Activated naive CD8-positive, alpha-beta T cell treated with anti-CD3 and anti-CD28 coated beads, Interleukin-2, amount 10 ng/mL, durations not matched to agents 7 days and 5 days (primary cell): ENCODE measurements around the gene ERBB4. TPM values are rescaled to one million over a fixed set of nuclear protein-coding genes. Genes with fewer than 3 reads are reported as not detected.

ENCODE experiments used
- ATAC-seq: fragments of 150-1000 bp; cut with Tn5 transposase; one replicate; pipeline ENCODE4 v1.10.0; 2021; ENCODE audit warnings: low read depth, moderate library complexity
- POLR2A ChIA-PET: fragments of 350-600 bp; sonication (Branson Sonifier 250); formaldehyde crosslinking; loops from one replicate; lab custom pipeline; 2021; ENCODE audit warnings: antibody characterized with exemption; lab: Charles Lee
- DNase-seq: peaks from one replicate; pipeline ENCODE4 v3.0.0; 2021
- H3K27ac Mint-ChIP-seq: one replicate; pipeline ENCODE4 v1.8.0; 2022; ENCODE audit warnings: mild to moderate bottlenecking, mixed read lengths
- H3K27me3 Mint-ChIP-seq: one replicate; pipeline ENCODE4 v1.8.0; 2022; ENCODE audit warnings: mild to moderate bottlenecking, moderate library complexity, mixed read lengths
- H3K36me3 Mint-ChIP-seq: one replicate; pipeline ENCODE4 v1.8.0; 2021; ENCODE audit warnings: mild to moderate bottlenecking, mixed read lengths
- H3K4me1 Mint-ChIP-seq: one replicate; pipeline ENCODE4 v1.8.0; 2021; ENCODE audit warnings: mixed read lengths
- H3K4me3 Mint-ChIP-seq: one replicate; pipeline ENCODE4 v1.8.0; 2022; ENCODE audit warnings: mild to moderate bottlenecking, moderate library complexity, mixed read lengths
- H3K9me3 Mint-ChIP-seq: one replicate; pipeline ENCODE4 v1.8.0; 2021; ENCODE audit warnings: mixed read lengths
- total RNA-seq, 2 experiments: library from RNA; stranded (reverse); gene quantifications; one replicate each; pipeline ENCODE4 v1.2.3, GENCODE V29; 2021

The ERBB4 gene
- total RNA-seq, 2 experiments from 2014 or later, result not detected

DNA sequence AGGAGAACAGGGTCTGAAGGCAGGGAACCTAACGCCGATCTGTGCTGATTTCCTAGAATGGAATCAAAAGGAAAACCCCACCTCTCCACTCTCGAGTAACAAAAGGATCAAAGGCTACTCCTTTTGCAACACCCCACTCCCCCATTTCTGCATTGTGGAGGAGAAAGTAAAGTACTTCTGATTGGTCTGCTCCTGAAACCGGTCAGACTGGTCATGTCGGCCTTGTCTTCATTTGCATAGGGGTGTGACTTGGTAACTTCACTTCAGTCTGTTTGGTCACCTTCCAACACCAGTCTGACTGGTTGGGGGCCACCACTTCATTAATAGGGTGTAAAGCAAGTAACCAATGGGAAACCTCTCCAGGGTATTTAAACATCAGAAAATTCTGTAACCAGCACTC is 771.9 kb downstream of the ERBB4 start:
- no peaks in the 10 kb centered on the region for H3K36me3 Mint-ChIP-seq
- DNase-seq, result no peak
- no peak for ATAC-seq
- no peaks in the 10 kb centered on the region for H3K9me3 Mint-ChIP-seq
- H3K4me3 Mint-ChIP-seq, result no peak overlapping the region
- H3K27ac Mint-ChIP-seq, result no peak overlapping the region
- no peaks in the 10 kb centered on the region for H3K4me1 Mint-ChIP-seq
- POLR2A ChIA-PET, result no interaction called here
- no peaks in the 10 kb centered on the region for H3K27me3 Mint-ChIP-seq

DNA sequence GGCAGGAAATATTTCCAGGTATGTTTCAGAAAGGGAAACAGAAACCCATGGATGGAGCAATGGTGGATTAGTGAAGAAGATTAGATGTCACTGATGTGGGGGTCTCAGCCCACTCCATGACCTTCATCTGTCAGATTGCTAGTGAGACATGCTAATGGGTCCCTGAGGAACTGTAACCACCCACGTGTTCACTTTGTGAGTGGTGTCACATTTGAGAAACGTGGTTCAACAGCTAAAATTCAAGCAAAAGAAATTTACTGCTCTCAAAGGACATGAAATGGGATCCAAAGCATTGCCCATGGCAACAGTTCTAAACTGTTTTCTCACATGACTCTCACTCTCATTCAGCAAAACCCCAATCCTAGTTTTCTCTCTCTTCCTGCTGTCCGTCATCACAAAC is 776.1 kb downstream of the ERBB4 start:
- ATAC-seq (no peak), DNase-seq (no peak)
- no peaks in the 10 kb centered on the region for H3K36me3 Mint-ChIP-seq
- no peak overlapping the region for H3K27ac Mint-ChIP-seq
- H3K9me3 Mint-ChIP-seq, result no peaks in the 10 kb centered on the region
- POLR2A ChIA-PET, result no interaction called here
- no peaks in the 10 kb centered on the region for H3K27me3 Mint-ChIP-seq
- no peaks in the 10 kb centered on the region for H3K4me1 Mint-ChIP-seq
- H3K4me3 Mint-ChIP-seq, result no peak overlapping the region

DNA sequence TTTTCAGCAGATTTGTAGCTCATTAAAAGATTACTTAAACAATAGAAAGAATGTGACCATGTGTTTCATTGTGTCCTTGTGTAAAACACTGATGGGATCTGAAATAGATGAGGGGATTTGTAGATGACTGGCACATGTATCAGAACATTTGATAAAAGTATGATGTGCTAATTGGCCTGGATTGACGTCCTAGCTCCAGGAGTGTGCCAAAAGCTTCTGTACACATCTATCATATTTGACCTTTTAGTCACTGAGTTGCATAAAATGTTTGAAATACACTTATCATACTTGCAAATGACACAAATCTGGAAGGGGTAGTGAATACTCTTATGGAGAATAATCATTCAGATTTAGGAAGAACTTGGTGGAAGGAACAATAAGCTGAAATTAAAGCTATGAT is 778.5 kb downstream of the ERBB4 start:
- H3K4me3 Mint-ChIP-seq, result no peak overlapping the region
- no peaks in the 10 kb centered on the region for H3K27me3 Mint-ChIP-seq
- ATAC-seq (no peak), DNase-seq (no peak)
- H3K9me3 Mint-ChIP-seq, result no peaks in the 10 kb centered on the region
- H3K4me1 Mint-ChIP-seq, result no peaks in the 10 kb centered on the region
- POLR2A ChIA-PET, result no interaction called here
- H3K27ac Mint-ChIP-seq, result no peak overlapping the region
- no peaks in the 10 kb centered on the region for H3K36me3 Mint-ChIP-seq

DNA sequence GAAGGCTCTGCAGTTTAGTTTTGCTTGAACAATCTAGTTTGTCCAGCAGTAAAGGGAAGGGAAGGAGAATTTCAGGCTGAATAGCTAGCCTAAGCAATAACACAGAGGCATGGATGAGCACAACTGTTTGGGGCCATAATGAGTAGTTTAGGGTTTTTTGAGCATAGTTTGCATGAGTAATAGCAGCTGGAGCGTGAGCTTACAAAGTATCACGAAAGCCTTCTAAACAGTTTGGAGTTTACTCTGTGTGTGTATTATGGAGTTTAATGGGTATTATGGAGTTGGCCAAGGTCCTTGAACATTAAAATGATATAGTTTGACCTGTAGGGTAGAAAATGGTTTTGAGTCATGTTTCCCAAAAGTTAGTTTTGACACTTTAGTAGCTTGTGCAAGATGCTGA is 782.3 kb downstream of the ERBB4 start:
- no peak overlapping the region for H3K4me3 Mint-ChIP-seq
- DNase-seq (no peak), ATAC-seq (no peak)
- H3K4me1 Mint-ChIP-seq, result no peaks in the 10 kb centered on the region
- POLR2A ChIA-PET, result no interaction called here
- H3K36me3 Mint-ChIP-seq, result no peaks in the 10 kb centered on the region
- no peak overlapping the region for H3K27ac Mint-ChIP-seq
- H3K9me3 Mint-ChIP-seq, result no peaks in the 10 kb centered on the region
- H3K27me3 Mint-ChIP-seq, result no peaks in the 10 kb centered on the region

DNA sequence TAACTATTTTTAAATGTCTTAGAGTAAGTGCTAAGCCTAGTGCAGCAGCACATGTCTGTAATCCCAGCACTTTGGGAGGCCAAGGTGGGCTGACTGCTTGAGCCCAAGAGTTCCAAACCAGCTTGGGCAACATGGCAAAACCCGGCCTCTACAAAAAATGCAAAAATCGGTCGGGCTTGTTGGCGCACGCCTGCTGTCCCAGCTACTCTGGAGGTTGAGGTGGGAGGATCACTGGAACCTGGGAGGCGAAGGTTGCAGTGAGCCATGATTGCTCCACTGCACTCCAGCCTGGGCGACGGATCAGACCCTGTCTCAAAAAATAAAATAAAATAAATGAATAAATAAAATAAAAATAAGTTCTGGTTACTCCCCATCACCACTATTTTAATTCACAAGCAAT is 783.4 kb downstream of the ERBB4 start:
- POLR2A ChIA-PET, result no interaction called here
- no peak for DNase-seq
- no peaks in the 10 kb centered on the region for H3K4me1 Mint-ChIP-seq
- H3K9me3 Mint-ChIP-seq, result no peaks in the 10 kb centered on the region
- no peaks in the 10 kb centered on the region for H3K27me3 Mint-ChIP-seq
- ATAC-seq, result no peak
- no peak overlapping the region for H3K4me3 Mint-ChIP-seq
- no peaks in the 10 kb centered on the region for H3K36me3 Mint-ChIP-seq
- no peak overlapping the region for H3K27ac Mint-ChIP-seq

DNA sequence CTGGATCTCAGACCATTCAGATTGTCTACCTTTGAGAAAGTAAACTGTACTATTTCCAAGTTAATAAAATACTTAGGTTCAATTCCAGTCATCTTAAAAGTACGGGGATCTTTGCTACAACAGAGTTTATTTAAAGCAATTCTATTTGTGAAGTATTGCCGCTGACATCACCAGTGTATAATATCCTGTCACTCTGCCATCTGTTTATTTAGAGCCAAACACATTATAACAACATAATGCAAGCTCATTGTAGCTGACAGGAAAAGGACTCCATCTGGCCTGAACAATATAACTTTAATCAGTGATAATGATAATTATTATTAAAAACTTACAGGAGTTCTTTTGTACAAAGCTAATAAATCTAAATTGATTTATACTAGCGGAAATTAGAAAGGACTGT is 786.8 kb downstream of the ERBB4 start:
- Mint-ChIP-seq H3K27me3 (no peaks in the 10 kb centered on the region), H3K36me3 (no peaks in the 10 kb centered on the region), H3K4me3 (no peak overlapping the region), H3K4me1 (no peaks in the 10 kb centered on the region), H3K27ac (no peak overlapping the region), H3K9me3 (no peaks in the 10 kb centered on the region)
- no peak for ATAC-seq
- POLR2A ChIA-PET, result no interaction called here
- DNase-seq, result no peak

DNA sequence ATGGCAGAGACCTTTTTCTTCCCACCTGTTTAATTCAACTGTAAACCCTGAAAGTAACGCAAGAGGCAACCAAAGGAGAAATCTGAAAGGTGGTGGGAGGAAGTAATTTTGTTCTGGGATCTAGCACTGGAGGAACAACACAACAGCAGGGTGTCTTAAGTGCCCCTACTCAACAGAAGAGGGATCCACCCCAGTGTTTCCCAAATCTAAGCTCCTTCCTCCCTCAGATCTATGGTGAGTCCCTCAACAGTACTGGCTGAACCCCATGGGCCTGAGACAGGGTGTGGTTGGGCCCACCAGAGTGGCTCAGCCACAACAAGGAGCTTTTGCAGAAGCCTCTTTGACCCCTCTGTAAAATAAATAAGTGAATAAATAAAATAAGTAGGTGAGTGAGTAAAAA is 790.3 kb downstream of the ERBB4 start:
- H3K27me3 Mint-ChIP-seq, result no peaks in the 10 kb centered on the region
- no peaks in the 10 kb centered on the region for H3K36me3 Mint-ChIP-seq
- ATAC-seq (no peak), DNase-seq (no peak)
- POLR2A ChIA-PET, result no interaction called here
- H3K4me1 Mint-ChIP-seq, result no peaks in the 10 kb centered on the region
- no peaks in the 10 kb centered on the region for H3K9me3 Mint-ChIP-seq
- H3K4me3 Mint-ChIP-seq, result no peak overlapping the region
- no peak overlapping the region for H3K27ac Mint-ChIP-seq

DNA sequence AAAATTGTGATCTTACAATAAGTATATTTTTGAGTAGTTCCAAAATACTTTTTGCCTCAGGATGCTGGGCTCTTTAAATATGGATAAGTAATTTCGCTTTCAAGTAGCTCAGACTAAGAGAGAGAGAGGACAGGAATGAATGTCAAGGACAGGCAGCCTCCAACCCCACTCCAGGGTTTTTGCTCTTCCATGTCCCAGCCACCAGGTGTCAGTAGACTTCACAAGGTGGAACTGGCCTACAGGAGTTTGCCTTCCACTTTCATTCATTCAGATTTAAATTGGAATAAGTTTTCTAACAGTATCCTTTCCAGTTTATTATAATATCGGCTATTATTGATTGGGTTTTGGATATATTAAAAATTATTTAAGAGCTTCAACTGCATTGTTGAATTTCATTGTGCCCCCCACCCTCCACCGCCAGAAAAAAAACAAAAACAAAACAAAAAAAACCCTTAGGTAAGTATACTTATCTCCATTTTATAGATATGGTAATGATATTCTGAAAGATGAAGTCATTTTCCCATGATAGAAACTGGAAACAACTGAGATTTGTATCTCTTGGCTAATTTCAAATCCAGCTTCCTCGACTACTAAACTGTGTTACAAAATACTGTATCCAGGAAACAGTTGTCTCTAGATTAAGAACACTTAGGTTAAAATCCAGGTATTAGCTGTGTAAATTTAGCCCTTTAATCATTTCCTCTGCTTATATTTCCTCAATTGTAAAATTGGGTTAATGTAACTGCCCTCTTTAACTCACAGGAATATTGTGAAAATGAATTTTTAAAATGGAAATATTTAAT is 793.1 kb downstream of the ERBB4 start:
- no peaks in the 10 kb centered on the region for H3K4me1 Mint-ChIP-seq
- H3K27me3 Mint-ChIP-seq, result no peaks in the 10 kb centered on the region
- H3K36me3 Mint-ChIP-seq, result no peaks in the 10 kb centered on the region
- no peak overlapping the region for H3K27ac Mint-ChIP-seq
- peak; percentile 56 for ATAC-seq
- H3K9me3 Mint-ChIP-seq, result no peaks in the 10 kb centered on the region
- no peak overlapping the region for H3K4me3 Mint-ChIP-seq
- POLR2A ChIA-PET, result no interaction called here
- DNase-seq, result no peak

DNA sequence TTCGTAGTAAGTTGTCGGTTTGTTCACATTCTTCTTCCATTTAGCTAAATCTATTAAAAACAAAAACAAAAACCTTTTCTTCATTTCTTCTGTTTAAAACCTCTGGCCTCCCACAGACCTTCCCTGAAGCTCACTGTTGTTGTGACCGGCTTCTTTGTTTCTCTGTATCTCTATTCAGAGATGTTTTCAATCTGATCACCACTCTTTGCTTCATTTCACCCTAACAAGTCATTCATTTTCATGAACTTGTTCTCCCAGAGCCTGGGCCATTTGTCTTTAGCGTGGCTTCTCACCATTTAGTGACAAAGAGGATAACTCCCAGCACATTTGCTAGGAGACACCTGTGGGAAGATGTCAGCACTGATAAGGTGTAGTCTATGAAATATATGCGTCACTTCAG is 794.2 kb downstream of the ERBB4 start:
- no peaks in the 10 kb centered on the region for H3K4me1 Mint-ChIP-seq
- DNase-seq (no peak), ATAC-seq (no peak)
- H3K4me3 Mint-ChIP-seq, result no peak overlapping the region
- POLR2A ChIA-PET, result no interaction called here
- no peak overlapping the region for H3K27ac Mint-ChIP-seq
- no peaks in the 10 kb centered on the region for H3K27me3 Mint-ChIP-seq
- no peaks in the 10 kb centered on the region for H3K36me3 Mint-ChIP-seq
- no peaks in the 10 kb centered on the region for H3K9me3 Mint-ChIP-seq

DNA sequence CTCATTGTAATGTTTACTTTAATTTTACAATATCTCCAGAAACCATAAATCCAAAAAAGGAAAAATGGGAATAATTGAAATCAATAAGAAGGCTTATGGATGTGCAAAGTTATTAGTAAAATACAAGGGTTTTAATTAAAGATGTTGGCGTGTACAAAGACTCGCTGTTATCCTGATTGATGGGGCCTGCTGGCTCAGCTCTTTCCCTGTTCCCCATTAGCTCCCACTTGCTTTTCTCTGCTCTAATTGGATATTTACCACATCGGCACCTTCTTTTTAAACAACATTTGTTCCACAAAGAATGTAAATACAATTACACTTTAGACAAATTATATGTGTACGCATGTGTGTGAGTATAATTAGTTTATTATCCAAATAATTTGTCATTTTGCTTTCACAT is 796.6 kb downstream of the ERBB4 start:
- Mint-ChIP-seq H3K4me3 (no peak overlapping the region), H3K36me3 (no peaks in the 10 kb centered on the region), H3K4me1 (no peaks in the 10 kb centered on the region), H3K9me3 (no peaks in the 10 kb centered on the region), H3K27ac (no peak overlapping the region), H3K27me3 (no peaks in the 10 kb centered on the region)
- DNase-seq, result no peak
- ATAC-seq, result no peak
- POLR2A ChIA-PET, result no interaction called here

DNA sequence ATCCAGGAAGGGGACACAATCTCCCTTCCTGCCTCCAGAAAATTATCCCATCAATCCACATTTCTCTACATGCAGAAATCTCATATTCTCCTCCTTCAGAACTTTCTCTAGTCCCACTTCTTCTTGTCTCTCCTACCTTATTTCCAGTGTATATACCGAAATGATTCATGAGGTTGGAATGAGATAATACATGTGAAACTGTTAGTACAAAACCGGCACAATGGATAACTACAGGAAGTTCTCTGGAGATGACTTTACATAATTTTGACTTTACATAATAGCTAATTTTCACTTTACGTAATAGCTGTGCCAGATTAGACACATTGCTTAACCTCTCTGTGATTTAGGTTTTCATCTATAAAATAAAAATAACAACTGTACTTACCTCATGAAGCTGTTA is 801.3 kb downstream of the ERBB4 start:
- POLR2A ChIA-PET, result no interaction called here
- no peaks in the 10 kb centered on the region for H3K36me3 Mint-ChIP-seq
- no peak for ATAC-seq
- no peak overlapping the region for H3K4me3 Mint-ChIP-seq
- H3K27me3 Mint-ChIP-seq, result no peaks in the 10 kb centered on the region
- no peak overlapping the region for H3K27ac Mint-ChIP-seq
- no peak for DNase-seq
- H3K4me1 Mint-ChIP-seq, result no peaks in the 10 kb centered on the region
- H3K9me3 Mint-ChIP-seq, result no peaks in the 10 kb centered on the region

DNA sequence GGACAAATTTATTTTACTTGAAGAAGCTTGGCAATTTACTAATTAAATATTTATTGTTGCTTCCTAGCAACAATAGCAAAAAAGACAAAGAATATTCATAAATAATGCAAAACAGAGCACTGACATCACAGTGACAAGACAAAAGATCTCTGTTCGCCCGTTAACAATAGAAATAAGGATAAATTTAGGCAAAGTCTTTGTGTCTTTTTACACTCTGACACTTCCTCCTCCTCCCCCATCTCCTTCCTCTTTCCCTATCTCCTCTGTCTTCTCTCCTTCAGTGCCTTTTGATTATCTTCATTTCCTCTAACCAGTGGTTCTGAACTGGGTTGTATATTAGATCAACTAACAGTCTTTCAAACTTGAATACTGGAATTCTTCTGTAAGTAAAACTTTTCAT is 808.4 kb downstream of the ERBB4 start:
- ATAC-seq, result no peak
- no peak overlapping the region for H3K27ac Mint-ChIP-seq
- no peaks in the 10 kb centered on the region for H3K36me3 Mint-ChIP-seq
- POLR2A ChIA-PET, result no interaction called here
- H3K9me3 Mint-ChIP-seq, result no peaks in the 10 kb centered on the region
- no peak overlapping the region for H3K4me3 Mint-ChIP-seq
- H3K27me3 Mint-ChIP-seq, result no peaks in the 10 kb centered on the region
- no peaks in the 10 kb centered on the region for H3K4me1 Mint-ChIP-seq
- DNase-seq, result no peak

DNA sequence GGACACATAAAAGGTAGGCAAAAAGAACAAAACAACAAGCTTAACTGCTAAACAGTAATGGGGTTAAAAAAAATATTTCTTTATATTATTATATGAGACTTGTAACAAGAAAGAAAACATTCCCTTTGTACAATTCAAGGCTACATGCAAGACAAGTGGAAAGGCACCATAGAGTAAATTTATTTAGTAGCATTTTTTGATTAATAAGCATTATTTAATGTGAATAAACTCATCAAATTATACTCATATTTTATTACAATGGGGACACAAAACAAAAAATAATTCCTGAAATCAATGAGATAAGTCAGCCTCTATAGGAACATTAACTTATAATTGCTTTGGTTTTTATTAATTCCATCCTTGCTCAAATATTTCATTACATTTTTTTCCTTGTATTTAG is 809.2 kb downstream of the ERBB4 start:
- Mint-ChIP-seq H3K4me1 (no peaks in the 10 kb centered on the region), H3K27me3 (no peaks in the 10 kb centered on the region), H3K27ac (no peak overlapping the region), H3K9me3 (no peaks in the 10 kb centered on the region), H3K36me3 (no peaks in the 10 kb centered on the region), H3K4me3 (no peak overlapping the region)
- POLR2A ChIA-PET, result no interaction called here
- ATAC-seq (no peak), DNase-seq (no peak)

DNA sequence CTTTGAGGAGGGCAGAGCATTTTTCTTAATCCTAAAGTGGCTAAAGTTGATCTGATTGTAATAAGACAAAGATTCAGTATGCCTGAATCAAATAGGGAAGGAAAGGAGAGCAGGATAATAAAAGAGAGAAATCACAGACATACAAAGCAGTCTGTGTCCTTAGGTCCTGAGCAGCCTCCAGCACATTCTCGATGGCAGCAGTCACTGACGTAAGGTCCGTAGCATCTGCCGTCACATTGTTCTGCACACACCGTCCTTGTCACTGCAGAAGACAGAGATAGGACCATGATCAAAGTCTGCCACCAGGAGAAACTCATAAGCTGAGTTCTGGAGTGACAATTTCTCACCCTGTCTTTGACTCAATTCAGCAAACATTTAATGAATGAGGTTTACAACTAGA is 813.7 kb downstream of the ERBB4 start:
- no peak overlapping the region for H3K27ac Mint-ChIP-seq
- H3K9me3 Mint-ChIP-seq, result no peaks in the 10 kb centered on the region
- H3K4me3 Mint-ChIP-seq, result no peak overlapping the region
- no peak for ATAC-seq
- no peaks in the 10 kb centered on the region for H3K36me3 Mint-ChIP-seq
- no peak for DNase-seq
- no peaks in the 10 kb centered on the region for H3K27me3 Mint-ChIP-seq
- H3K4me1 Mint-ChIP-seq, result no peaks in the 10 kb centered on the region
- POLR2A ChIA-PET, result no interaction called here

DNA sequence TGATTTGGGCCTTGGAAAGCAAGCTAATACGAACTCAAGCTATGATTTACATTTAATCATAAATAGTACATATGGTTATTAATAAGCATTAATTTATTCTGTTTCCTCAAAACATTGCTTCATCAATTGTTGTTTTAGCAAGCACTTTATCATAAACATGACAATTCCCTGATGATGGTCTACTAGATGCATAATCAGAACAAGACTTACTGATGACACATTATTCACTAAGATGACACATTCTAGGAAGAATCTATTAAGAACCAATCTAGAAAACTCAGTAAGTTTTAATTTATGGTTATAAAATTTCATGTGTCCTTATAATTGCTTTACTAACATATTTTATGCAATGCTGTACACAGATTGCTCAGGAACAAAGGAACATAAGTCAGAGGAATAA is 815.2 kb downstream of the ERBB4 start:
- no peaks in the 10 kb centered on the region for H3K27me3 Mint-ChIP-seq

More for the DNA sequence above, 815.2 kb downstream of the ERBB4 start:
- H3K9me3 Mint-ChIP-seq, result no peaks in the 10 kb centered on the region
- H3K4me1 Mint-ChIP-seq, result no peaks in the 10 kb centered on the region
- H3K27ac Mint-ChIP-seq, result no peak overlapping the region
- DNase-seq (no peak), ATAC-seq (no peak)
- POLR2A ChIA-PET, result no interaction called here
- H3K36me3 Mint-ChIP-seq, result no peaks in the 10 kb centered on the region
- H3K4me3 Mint-ChIP-seq, result no peak overlapping the region
